GM18858 (cell line): ENCODE results near the gene LSR.

ENCODE experiments used
- ATAC-seq: cut with Tn5 transposase; IDR thresholded peaks from one replicate; pipeline ENCODE4 v1.9.1; 2021; ENCODE audit not compliant: unreplicated experiment

LSR gene, protein sequence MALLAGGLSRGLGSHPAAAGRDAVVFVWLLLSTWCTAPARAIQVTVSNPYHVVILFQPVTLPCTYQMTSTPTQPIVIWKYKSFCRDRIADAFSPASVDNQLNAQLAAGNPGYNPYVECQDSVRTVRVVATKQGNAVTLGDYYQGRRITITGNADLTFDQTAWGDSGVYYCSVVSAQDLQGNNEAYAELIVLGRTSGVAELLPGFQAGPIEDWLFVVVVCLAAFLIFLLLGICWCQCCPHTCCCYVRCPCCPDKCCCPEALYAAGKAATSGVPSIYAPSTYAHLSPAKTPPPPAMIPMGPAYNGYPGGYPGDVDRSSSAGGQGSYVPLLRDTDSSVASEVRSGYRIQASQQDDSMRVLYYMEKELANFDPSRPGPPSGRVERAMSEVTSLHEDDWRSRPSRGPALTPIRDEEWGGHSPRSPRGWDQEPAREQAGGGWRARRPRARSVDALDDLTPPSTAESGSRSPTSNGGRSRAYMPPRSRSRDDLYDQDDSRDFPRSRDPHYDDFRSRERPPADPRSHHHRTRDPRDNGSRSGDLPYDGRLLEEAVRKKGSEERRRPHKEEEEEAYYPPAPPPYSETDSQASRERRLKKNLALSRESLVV

DNA sequence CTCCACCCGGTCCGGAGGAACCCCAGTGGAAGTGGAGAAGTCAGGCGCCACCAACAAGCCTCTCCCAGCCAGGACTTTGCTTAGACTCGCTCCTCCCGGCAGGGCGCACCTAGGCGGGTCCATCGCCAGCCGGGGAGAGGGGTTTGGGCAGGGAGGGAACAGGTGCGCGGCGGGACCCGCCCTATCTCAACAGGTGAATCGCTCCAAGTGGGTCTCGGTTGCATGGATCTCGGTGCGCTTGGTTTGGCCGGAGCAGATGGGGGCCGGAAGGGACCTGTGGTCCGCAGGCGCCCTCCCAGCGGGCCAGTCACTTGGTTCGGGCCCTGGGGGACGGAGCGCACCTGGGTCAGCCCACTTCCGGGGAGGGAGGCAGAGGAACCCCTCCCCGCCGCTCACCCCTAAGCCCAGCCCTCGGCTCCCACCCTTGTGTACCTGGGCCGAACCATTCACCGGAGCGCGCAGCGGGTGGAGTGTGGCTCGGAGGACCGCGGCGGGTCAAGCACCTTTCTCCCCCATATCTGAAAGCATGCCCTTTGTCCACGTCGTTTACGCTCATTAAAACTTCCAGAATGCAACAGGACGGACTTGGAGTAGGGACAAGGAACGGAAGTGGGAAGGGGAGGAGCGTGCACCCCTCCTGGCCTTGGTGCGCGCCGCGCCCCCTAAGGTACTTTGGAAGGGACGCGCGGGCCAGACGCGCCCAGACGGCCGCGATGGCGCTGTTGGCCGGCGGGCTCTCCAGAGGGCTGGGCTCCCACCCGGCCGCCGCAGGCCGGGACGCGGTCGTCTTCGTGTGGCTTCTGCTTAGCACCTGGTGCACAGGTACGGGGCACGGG, at the start of gene LSR:
TSS of gene LSR (plus strand) at position 693 of the 836 bp plus-strand sequence. CDS start at position 714, 21 bp downstream.
- peak; percentile 47 for ATAC-seq

DNA sequence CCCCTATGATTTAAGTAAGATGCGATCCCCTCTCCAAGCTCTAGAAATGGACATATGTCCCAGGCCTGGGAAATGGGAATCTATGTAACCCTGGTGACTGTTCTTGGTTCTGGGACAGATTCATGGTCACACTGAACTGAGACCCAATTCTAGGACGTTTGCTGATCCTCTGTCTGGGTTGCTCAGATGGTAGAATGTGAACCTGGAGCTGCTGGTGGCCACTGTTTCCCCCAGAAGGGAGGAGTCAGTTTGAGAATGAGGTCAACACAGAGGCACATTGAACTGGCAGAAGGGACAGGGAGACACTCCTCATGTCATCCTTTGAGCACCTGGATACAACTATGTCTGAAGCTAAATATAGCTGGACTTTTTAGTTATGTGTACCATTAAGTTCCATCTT, 49.3 kb upstream of the LSR start:
- ATAC-seq: no peak

DNA sequence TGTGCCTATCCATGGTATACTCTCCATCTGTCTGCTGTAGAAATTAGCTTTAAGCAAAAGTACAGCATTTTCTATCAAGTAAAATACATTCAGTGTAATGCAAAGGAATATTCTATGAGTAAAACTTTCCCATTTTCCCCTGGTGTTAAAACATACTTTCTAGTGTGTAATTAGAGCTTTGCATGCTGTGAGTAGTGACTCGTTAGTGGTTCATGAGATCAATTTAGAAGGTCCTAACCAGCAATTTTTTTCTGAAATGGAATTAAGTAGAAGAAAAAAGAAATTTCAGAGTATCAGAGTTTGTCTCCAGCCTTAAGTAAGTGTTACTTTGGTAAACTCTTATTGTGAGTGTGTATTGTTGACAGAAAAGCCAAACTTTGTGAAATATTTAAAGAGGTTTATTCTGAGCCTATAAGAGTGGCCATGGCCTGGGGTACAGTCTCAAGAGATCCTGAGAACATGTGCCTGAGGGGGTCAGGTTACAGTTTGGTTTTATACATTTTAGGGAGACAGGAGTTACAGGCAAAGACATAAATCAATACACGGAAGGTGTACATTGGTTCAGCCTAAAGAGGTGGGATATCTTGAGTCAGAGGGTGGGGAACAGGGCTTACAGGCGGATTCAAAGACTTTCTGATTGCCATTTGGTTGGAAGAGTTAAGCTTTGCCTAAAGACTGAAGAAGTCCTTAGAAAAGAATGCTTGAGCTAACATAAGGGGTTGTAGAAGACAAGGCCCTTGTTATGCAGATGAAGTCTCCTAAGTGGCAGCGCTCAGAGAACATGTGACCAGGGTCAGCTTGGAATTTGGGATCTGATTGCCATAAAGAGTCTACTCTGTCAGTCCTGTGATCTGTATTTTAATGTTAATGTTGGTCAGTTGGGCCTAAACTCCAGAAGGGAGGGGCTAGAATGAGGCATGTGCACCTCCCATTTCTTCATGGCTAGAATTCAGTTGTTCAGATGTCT, 45.8 kb upstream of the LSR start:
- no peak for ATAC-seq

GRCh38 chr19:35204799-35205732, 43.7 kb upstream of the LSR start:
- ATAC-seq: no peak

- no peak for ATAC-seq
Observed at GRCh38 chr19:35205733-35206323, 43.0 kb upstream of the LSR start.

- ATAC-seq: no peak
Observed at GRCh38 chr19:35206379-35206778, 42.4 kb upstream of the LSR start.

DNA sequence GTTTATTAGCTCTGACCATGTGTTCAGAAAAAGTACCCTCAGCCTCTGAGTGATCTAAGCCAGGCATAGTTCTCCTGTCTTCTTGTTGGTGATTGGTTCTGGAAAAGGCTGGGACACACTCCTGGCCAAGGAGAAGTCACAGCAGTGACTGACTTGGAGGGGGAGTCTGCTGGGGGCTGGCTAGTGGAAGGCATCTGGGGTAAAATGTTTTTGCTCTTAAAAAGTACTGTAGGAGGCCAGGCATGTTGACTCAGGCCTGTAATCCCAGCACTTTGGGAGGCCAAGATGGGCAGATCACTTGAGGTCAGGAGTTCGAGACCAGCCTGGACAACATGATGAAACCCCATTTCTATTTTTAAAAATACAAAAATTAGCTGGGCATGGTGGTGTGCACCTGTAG, 41.9 kb upstream of the LSR start:
- no peak for ATAC-seq

DNA sequence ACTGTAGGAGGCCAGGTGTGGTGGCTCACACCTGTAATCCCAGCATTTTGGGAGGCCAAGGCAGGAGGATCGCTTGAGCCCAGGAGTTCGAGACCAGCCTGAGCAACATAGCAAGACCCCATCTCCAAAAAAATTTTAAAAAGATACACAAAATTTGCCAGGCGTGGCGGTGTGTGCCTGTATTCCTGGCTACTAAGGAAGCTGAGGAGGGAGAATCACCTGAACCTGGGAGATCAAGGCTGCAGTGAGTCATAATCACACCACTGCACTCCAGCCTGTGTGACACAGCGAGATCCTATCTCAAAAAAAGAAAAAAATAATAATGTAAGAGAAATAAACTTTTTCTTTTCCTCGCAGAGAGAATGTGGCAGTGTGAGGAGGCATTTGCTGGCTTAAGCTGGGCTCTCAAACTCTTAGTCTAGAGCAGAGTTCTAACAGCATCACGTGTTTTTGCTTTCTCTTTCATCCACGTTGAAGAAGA, 41.4 kb upstream of the LSR start:
- ATAC-seq: no peak

GRCh38 chr19:35208121-35208520, 40.7 kb upstream of the LSR start:
- ATAC-seq: no peak

- ATAC-seq: no peak
Observed at GRCh38 chr19:35209646-35210045, 39.2 kb upstream of the LSR start.

- no peak for ATAC-seq
Observed at GRCh38 chr19:35211545-35212230, 37.1 kb upstream of the LSR start.

DNA sequence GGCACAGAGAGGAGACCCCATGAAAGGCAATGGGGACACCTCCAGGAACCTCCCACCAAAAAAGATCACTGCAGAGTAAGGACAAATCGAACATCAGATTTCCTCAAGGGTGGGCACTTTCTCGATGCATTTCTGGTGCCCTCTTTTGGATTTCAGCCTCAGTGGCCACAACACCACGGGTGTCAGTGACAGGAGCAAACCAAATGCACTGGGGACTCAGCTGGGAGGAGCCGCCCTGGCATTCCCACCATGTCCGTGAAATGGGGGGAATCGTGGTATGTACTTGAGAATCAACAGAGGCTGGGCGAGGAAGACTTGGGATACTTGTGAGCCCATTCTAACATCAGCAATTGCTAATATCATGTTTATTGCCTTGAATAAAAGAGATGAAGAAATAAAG, 36.6 kb upstream of the LSR start:
- ATAC-seq: no peak

GRCh38 chr19:35213663-35214632, 34.9 kb upstream of the LSR start:
- peak; percentile 56 for ATAC-seq

- ATAC-seq: no peak
Observed at GRCh38 chr19:35214766-35215422, 33.9 kb upstream of the LSR start.

DNA sequence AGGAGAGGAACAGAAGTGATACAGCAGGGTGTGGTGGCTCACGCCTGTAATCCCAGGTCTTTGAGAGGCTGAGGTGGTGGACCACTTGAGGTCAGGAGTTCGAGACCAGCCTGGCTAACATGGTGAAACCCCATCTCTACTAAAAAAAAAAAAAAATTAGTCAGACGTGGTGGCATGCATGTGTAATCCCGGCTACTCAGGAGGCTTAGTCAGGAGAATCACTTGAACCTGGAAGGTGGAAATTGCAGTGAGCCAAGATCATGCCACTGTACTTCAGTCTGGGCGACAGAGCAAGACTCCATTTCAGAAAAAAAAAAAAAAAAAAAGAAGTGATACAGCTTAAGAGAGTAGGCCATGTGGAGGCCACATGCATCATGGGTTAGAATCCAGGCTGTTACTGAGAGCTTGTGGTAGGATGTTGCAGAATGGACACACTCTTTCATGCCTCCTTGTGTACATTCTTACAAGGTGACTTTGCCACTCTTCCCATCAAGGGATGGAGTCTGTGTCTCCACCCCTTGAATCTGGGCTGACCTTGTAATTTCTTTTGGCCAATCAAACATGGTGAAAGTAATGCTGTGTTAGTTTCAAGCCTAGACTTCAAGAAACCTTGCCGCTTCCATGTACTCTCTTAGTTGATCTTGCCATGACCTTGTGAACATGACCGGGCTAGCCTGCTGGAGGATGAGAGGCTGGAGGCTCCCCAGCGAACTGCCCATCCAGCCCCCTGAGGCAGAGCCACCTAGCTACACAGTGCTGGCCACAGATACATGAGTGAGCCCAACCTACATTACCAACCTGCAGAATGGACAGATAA, 32.6 kb upstream of the LSR start:
- ATAC-seq: no peak
